Stimulated activated CD4-positive, alpha-beta T cell treated with anti-CD3 and anti-CD28 coated beads, Interleukin-2, amount 100 ng/mL, for 4 hours (primary cell): ENCODE data around the gene DNAJB12.
"Not testable (repeated sequence)": the region's sequence is repeated elsewhere in the genome, so short reads cannot be mapped to it uniquely, and the experiment has no call there.

ENCODE experiments used
- DNase-seq: peaks from one replicate; pipeline ENCODE4 v3.0.0-alpha.2; 2020; ENCODE audit warnings: low read depth

DNAJB12 gene

DNA sequence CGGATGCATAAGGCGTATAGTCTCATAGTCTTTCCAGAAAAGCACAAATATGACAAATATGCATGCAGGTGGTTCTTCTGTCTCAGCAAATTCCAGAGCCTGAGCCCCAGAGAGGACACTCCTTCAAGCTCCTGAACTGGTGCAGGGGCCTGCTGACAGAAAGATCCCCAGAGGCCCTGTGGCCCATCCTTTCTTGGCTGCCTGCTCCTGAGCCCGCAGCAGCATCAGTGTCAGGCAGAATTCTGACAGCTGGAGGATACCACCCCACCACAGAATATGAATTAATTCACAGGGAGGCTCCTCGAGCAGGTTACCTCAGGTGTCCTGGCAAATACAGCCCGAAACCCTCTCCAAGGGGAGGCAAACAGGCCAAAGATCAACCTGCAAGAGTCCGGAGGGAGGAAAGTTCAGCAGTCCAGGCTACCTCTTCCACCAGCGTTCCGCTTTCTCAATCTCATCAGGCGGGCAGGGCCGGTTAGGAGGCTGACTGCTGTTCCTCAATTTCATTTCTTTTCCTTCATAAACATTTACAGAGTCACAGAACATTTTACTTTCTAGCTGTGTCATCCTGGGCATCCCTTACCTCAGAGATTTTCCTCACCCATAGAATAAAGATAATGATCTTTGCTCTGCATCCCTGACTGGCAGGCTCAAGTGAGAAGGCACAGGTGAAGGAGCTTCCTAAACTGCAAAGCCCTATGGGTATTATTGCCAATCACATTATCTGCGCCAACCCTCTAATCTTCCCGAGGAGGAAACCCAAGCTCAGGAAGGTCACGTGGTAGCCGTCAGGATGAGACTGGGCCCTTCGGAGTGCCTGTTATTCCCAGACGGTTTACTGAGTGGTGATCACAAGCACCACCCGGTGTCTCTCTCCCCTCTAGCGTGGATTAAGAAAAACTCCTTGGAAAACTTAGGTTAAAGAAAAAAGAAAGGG lies 1.4 kb downstream of the DNAJB12 start:
- DNase-seq = no peak

DNA sequence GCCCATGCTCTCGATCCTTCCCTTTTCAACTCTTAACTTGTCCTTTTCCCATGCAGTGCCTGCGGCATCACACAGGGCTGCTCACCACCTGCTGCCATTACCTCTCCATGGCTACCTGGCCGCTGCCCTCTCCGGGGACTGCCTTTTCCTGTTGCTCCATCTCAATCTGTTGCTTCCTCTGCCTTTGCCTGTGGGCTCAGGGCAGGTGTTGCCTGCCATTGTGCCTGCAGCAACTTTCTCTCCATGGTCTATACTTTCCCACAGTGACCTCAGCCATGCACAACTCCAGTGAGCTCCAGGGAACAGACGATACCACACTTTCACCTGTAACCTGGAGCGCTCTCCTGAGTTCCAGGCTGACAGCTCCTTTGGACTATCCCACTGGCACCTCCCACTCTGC lies 3.2 kb downstream of the DNAJB12 start:
- DNase-seq = no peak

DNA sequence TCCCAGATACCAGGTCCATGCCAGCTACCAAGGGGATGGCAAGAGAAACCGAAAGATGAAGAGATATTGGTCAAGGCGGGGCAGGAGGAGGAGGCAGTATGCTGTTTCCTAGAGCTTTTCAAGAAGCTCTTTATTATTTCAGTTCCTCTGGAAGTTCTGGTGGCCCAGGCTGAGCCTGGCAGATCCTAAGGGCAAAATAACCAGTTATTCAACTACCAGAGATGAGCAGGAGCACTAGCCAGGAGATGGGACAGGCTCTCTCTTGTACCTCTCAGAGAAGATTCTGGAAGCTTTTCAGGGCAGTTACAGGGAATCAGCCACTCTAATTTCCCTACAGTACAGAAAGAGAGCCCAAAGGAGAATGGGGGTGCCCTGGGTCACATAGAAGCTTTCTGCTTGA lies 5.3 kb downstream of the DNAJB12 start:
- no peak for DNase-seq

DNA sequence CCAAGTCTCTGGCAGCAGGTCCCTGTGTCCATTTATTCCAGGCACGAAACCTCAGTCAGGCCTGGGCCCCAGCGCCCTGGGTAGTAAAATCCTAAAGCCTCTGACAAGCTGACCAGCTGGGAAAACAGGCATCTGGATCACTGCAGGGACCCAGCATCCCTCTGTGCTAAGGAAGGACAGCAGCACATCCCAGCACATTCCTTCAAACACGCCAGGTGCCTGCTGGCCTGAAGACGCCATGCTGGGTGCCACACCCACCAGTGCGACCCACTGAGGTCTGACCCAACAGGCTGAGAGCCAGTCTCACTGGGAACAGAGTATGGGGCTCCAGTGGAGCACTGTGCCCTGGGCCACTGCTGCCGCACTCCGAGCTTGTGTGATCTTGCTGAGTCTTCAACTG lies 6.4 kb downstream of the DNAJB12 start:
- DNase-seq = no peak

DNA sequence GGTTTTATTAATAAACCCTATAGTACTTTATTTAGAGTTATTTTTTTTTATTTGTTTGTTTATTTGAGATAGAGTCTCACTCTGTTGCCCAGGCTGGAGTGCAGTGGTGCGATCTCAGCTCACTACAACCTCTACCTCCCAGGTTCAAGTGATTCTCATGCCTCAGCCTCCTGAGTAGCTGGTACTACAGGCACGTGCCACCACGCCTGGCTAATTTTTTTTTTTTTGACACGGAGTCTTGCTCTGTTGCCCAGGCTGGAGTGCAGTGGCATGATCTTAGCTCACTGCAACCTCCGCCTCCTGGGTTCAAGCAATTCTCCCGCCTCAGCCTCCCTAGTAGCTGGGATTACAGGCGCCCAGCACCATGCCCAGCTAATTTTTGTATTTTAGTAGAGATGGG lies 8.6 kb downstream of the DNAJB12 start:
- not testable (repeated sequence) for DNase-seq

DNA sequence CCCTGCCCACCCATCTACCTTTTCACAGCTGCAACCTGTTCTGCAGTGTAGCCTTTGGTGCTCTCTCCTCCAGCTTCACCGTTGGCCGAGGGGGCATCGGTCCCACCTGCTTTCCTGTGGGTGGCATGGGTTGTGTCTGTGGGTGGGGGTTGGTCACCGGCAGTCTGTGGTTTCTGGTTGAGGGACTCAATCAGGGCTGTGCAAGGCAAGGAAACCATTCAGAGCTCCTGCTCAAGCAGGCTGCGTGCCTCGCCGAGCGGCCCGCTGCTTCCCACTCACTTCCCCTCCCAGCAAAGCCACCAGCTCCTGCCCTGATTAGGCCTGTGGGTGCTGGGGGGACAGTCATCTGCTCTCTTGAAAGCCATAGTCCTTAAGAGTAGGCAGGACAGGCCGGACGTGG lies 9.8 kb downstream of the DNAJB12 start:
- no peak for DNase-seq

DNA sequence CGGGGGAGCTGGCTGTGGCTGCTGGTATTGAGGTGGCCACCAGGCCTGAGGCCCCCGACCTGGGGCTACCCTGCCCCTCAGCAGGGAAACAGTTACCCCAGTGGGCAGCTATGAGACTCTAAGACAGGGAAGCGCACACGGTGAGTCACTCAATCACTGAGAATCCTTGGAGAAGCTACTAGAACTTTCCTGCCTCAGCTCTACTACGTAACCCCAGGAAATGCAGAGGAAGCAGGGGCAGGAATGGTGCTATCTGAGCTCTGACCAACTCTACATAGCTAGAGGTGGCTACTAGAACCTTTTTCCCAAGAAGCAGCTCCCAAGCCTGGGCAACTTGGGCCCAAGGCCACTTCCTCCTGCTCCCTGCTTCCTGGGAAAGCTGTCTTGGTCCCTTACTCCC lies 11.8 kb downstream of the DNAJB12 start:
- DNase-seq = no peak

DNA sequence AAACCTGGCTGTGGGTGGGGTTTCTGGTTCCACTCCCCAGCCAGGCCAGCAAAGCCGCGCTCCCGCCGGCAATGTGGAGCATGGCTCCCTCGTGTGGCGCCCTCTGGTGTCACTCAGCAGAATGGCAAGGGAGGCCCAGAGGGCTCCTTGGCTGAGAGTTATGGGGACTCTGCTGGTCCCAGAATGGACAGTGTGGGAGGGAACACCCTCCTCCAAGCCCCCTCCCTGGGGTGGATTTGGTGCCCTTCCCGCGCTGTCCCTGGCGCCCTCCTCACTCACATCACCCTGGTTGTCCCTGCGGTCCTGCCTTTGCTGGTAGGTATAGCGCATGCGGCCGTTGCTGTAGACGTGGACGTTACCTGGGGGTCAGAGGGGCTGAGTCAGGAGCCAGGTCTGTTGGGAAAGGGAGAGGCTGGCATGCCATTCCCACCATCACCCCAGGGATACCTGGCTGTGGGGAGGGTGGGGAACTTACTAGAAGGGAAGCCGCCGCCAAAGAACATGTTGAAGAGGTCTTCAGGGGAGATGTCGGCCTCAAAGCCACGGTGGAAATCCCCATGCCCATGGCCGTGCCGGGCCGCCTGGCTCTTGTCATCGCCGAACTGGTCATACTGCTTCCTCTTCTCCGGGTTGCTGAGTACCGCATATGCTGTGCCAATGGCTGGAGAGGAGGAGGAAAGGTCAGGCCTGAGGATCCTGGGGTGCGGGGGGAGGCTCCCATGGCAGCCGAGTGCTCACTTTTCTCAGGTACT lies 14.0 kb downstream of the DNAJB12 start:
- DNase-seq = peak; percentile 55

DNA sequence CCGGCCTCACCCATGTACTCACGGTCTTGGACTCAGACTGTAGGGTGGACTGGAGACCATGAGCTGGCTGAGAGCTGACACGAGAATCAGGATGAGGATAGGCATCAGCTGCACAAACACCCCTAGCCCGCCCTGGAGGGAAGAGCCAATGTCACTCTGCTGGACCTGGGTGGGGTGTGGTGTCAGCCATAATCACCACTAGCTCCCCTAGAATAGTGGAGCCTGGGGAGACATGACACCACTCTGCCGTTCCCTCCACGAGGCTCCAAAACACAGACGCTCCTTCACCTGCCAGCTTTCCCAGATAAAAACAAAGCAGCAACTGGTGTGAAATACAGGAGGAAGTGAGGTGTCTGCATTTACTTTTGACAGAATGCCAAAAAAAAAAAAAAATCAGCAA lies 16.5 kb downstream of the DNAJB12 start:
- no peak for DNase-seq

DNA sequence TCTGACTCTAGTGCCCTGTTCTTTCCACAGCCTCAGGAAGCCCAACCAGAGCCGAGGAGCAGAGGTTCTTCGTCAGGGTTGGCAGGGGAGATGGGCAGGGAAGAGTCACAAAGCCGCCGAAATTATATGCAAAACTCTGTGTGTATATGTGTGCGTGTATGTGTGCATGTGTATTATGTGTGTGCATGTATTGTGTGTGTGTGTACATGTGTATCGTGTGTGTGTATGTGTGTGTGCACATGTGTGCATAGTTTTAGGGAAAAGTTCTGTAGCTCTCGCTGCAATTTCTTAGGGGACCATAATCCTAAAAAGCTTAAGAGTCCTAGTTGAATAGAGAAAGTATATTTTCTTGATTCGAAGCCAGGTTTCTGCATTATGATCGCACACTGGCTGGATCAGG lies 17.0 kb downstream of the DNAJB12 start:
- DNase-seq = no peak

DNA sequence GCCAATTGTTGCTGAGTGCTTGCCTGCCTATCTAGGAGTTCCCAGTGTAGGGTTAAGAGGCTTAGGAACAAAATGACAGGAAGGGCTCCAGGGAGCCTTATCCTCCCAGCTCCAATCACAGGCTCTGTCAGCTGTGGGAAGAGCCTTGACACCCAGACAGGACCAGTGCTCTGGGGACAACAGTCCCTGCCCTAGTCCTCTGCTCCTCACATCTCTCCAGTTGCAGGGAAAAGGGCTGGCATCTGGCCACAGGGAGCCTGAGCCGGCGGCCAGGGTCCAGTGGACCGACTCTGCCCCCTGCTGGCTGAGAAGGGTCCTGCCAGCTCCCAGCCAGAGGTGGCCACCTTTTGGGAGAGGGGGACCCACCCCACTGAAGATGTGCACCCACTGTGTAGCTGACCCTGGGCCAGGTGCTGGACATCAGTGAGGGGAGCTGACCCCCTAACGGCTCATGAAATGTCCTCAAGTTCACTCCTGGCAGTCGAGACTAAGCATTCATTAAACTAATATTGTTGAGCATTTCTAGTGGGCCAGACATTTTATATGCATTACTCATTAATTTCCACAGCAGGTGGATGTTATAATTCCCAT lies 17.6 kb downstream of the DNAJB12 start:
- peak; percentile 50 for DNase-seq

DNA sequence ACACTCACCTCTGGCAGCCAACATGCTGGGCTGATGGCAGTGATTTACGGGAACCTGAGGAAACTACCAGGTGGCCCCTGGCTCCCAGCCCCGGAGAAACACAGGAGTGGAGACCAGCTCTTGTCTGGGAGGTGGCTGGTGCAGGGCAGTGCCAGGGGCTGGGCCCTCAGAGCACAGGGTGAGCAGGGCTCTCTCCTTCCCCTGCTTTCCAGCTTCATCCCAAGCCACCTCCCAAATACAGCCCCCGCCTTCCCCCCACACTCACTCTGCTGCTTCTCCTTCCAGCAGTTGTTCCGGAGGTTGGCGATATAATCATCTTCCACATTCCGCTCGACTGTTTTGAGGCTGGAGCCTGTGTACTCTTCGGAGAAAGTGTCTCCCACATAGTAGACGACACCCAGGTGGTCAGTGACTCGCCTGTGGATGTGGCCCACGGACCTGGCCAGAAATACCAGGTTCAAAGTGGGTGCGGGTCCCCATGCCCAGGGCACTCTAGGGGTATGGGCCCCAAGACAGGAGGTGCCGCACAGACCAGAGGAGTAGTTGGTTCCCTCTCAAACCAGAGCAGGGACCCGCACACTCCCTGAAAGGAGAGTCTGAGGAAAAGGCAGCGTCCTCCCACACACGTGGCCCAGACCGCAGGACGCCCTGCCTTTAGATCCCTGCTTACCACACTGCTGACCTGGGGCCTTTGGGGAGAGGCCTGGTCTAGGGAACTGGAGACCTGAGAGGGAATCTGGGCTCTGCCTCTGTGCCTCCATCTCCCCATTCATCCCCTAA lies 18.3 kb downstream of the DNAJB12 start:
- DNase-seq = no peak

DNA sequence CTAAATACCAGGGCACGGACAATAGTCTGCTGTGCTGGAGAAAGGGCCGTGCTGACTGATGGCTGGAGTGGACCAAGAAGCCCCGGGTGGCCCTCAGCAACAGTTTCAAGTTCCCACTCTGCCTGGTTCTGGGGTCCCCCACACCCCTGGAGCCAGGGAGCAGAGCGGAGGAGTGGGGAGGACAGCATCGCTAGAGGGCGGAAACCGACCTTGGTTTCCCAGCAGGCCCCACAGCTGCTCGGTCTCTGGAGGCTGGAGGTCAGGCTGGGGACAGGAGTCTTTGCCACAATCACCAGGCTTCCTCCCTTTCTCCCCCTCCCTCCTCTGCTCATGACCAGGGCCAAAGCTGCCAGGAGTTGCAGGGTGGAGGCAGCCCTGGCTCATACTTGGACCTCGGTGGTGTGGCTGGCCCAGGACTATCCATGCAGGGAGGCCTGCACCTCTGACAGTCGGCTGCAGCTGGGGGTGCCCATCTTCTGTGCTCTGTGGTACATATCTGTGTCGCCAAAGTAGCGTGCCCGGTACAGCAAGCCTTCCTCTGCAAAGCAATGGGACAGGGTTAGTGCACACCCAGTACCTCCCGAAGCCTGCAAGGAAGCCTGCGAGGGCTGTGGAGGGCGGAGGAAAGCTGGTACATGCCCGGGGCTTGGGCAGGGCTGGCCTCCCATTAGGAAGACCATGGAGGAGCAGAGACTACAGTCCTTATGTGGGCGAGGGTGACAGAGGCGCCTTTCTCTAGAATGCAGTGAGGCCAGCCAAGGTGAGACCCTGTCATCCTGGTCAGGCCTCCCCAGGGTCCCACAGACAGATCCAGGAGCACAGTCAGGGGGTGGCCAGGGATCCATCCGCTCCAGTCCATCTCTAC lies 19.1 kb downstream of the DNAJB12 start:
- DNase-seq = no peak

DNA sequence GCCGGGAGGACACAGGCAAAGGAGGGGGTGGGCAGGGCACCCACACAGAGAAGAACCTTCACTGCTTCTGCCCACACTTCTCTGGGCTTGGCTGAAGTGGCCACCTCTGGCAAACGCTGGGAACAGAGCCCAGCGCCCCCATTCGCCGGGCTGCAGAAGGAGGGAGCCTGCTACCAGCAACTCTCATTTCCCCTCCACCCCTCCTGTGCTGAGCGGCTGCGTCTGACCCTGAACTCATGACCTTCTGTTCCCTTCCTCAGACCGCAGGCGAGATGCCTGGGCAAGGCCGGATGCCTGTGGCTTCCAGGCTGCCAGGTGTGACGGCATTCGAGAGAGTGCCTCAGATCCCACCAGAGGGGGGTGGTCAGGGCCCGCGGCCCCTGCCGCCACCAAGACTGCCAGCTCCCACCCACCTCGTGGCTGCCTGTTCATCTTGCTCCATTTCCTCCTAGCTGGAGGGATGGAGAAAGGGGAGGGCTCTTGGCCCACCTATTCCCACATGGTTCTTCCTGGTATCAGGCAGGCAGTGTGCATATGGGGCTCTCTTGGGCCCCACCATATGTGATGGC lies 19.8 kb downstream of the DNAJB12 start:
- peak; percentile 45 for DNase-seq

DNA sequence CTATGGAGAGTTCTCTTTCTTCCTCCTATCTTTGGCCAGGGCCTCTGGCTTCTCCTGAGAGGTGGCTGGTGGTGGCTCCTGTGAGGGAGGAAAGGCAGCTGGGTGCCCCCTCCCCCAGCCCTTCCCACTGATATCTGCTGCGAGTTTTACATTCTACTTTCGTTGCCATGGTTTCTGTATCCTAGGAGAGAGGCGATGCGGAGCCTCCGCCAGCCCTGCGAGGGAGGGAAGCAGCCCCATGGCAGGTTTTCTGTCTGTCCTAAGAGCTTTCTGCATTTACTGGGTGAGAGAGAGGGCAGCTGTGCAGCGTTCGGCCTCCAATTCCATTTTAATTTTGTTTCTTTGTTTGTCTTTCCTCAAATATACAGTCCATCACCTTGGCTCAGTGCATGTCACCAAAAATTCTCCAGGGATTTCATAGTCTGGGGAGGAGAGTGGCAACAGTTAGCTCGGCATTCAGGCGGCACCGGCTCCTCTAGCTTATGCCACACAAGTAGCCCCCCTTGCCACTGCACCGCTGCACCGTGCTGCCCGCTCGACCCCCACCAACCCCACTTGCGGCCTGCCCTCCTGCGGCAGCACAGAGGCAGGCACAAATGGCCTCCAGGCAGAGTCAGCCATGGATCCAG lies 20.4 kb downstream of the DNAJB12 start:
- DNase-seq = no peak

DNA sequence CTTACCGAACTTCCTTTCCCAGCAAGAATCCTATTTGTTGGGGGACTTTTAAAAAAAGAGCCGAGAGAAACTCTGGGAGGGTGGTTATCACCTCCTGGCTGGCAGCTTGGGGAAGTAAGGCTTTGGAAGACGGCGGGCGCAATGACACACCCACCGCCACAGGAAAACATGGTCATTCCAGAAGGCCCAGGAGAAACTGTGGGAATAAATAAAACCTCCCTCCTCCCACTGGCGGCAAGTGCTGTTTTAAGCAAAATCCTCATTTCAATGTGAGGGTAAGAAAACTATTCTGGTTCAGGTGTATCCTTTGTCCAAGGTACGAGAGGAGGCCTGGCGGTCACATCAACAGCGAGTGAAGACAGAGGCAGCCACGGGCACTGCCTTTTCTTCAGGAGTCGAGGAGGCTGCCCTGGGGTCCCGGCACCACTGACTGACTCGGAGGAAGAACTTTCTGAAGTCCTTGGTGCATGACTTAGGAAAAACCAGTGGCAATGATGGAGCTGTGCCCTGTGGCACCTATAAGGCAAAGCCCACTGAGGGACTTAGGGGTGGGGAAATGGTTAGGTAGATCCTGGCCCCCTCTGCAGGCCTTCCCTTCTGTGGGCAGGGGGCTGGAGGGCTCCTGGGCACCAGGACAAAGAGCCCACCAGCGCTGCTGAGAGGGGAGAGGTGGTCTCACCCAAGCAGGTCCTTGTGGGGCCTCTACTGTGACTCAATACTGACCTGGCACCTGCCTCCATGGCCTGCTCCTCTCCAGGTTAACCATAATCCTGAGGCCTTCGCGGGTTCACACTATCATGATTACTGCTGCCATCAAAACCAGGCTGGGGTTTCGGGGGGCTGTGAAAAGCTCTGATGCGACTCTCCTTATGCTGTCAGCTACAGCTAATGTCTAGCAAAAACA lies 21.4 kb downstream of the DNAJB12 start:
- no peak for DNase-seq

DNA sequence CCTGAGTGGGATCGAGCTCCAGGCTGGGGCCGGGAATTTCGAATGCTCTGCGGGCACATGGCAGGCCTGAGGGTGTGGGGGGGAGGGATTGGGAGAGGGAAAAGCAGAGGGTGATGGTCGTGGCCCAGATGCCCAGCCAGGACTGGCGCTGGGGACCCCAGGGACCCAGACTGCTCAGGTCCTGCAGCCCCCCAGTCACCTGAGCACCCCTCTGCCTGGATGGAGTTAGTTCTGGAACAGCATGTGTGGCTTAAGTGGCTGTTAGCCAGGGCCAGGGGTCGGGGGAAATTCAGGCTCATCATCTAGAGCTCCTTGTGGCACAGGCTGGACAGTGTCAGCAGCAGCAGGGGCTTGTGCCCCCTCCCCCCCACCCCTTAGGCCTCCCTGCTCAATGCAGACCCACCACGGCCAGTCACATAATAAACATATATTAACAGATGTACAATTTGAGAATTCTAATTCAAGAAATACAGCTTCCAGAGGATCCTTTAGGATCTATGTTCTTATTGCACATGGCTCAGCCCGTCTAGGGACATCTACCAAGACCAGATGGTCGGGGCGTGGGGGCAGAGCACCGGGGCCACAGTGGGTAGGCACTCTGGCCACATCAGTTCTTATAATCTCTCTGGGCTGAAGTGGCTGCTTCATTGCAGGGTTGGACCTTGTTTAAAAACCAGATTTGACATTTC lies 22.2 kb downstream of the DNAJB12 start:
- DNase-seq = no peak

DNA sequence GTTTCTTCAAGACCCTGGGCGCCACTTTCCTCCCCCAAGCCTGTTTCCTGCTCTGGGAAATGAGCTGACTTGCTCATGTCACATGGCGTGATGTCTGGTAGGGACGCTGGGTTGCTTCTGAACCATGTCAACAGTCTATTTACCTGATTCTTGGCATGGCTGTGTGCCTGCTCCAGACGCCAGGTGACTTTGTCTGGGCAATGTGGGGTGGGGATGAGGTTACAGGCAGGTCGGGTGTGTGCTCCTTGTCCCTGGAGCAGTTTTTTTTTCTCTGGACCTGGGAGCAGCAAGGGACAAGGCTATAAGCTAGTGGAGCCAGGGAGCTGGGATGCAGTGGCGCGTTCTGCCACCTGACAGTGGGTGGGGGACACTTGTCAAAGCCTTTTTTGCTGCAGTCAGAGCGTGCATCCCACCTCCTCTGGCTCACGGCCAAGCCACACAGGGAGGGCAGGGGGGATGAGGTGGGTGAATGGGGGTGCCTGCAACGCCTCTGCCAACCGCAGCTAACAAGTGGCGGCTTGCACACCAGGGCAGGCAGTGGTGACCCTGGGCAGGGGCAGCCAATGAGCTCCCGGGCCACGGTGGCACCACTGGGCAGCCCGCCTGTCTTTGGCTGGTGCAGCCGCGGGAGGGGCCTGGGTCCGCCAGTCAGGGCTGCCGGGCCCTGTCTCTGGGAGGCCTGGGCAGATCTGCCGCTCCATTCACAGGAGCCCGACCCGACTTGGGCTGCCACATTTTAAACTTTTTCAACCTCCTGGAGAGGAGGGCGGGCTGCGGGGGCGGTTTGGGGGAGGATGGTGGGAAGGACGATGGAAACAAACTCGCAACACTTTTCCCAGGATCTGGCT lies 22.9 kb downstream of the DNAJB12 start:
- DNase-seq = peak; percentile 68
